Endometrial microvascular endothelial cells (primary cell): ENCODE data around the gene SLF2. TPM values are rescaled to one million over a fixed set of nuclear protein-coding genes. Genes with fewer than 3 reads are reported as not detected.

Experiments
- in situ Hi-C: cut with HindIII; loops from 2 replicates; pipeline ENCODE4 v1.10.0; 2017; ENCODE audit warnings: low sequenced_read_pairs, low pct_unique_long_range_greater_than_20kb; ENCODE audit errors: inconsistent ontology term
- total RNA-seq: library from RNA; depleted of rRNA; stranded (reverse); fragments of >200 nt; gene quantifications from one replicate; pipeline ENCODE4 v1.2.3, GENCODE V29; 2015; ENCODE audit errors: inconsistent ontology term

Gene SLF2
- total RNA-seq, 1 donor from 2014 or later: 27.4 TPM

- in situ Hi-C loops: no loop called here
Observed at GRCh38 chr10:100939763-100940344, 27.1 kb downstream of the SLF2 start.

- in situ Hi-C loops: no loop called here
Observed at GRCh38 chr10:100942229-100942628, 29.5 kb downstream of the SLF2 start.

- in situ Hi-C loops: no loop called here
Observed at GRCh38 chr10:100943508-100943907, 30.7 kb downstream of the SLF2 start.

GRCh38 chr10:100945754-100946153 lies 33.0 kb downstream of the SLF2 start:
- in situ Hi-C loops: no loop called here

- in situ Hi-C loops: no loop called here
Observed at GRCh38 chr10:100948916-100949315, 36.2 kb downstream of the SLF2 start.

- in situ Hi-C loops: no loop called here
Observed at GRCh38 chr10:100960251-100960650, 47.5 kb downstream of the SLF2 start.

- in situ Hi-C loops: no loop called here
Observed at GRCh38 chr10:100962351-100963080, 49.8 kb downstream of the SLF2 start.

- in situ Hi-C loops: no loop called here
Observed at GRCh38 chr10:100963826-100964225, 51.1 kb downstream of the SLF2 start.

GRCh38 chr10:100965820-100966219 lies 53.1 kb downstream of the SLF2 start:
- in situ Hi-C loops: no loop called here

- in situ Hi-C loops: no loop called here
Observed at GRCh38 chr10:100966887-100967286, 54.1 kb downstream of the SLF2 start.

- in situ Hi-C loops: no loop called here
Observed at GRCh38 chr10:100967332-100967731, 54.6 kb downstream of the SLF2 start.

- in situ Hi-C loops: no loop called here
Observed at GRCh38 chr10:100968062-100968736, 55.4 kb downstream of the SLF2 start.

GRCh38 chr10:100968863-100969186 lies 56.1 kb downstream of the SLF2 start:
- in situ Hi-C loops: no loop called here

- in situ Hi-C loops: no loop called here
Observed at GRCh38 chr10:100969187-100970075, 56.7 kb downstream of the SLF2 start, which contains the start of gene SEMA4G. SEMA4G (plus strand) TSS chr10:100969504; CDS start chr10:100972913, 3,409 bp downstream.

- in situ Hi-C loops: no loop called here
Observed at GRCh38 chr10:100970076-100970913, 57.5 kb downstream of the SLF2 start.

- in situ Hi-C loops: no loop called here
Observed at GRCh38 chr10:100970914-100971811, 58.4 kb downstream of the SLF2 start.

- in situ Hi-C loops: no loop called here
Observed at GRCh38 chr10:100972115-100972903, 59.5 kb downstream of the SLF2 start.
